Thyroid gland (tissue), 4 donors: ENCODE measurements around the gene GALR2.

ENCODE experiments used
- POLR2A ChIP-seq, 2 donors: fragments of 450-650 bp; IDR thresholded peaks; one replicate each; pipeline ENCODE4 v1.6.1; 2017; ENCODE audit warnings: antibody characterized with exemption in 2 of 2, mild to moderate bottlenecking in 2 of 2, moderate library complexity in 1 of 2
- TF ChIP-seq, protein P1 (sequence below), 6 experiments: fragments of 200-600 bp in 3 of 6; fragments of 450-650 bp in 3 of 6; sonication (generic) in 3 of 6; IDR thresholded peaks; one replicate each; pipeline ENCODE4 v1.5.1; 2016 to 2019; ENCODE audit warnings: antibody characterized with exemption in 6 of 6, mild to moderate bottlenecking in 2 of 6, inconsistent platforms in 1 of 6, moderate library complexity in 1 of 6

DNA sequence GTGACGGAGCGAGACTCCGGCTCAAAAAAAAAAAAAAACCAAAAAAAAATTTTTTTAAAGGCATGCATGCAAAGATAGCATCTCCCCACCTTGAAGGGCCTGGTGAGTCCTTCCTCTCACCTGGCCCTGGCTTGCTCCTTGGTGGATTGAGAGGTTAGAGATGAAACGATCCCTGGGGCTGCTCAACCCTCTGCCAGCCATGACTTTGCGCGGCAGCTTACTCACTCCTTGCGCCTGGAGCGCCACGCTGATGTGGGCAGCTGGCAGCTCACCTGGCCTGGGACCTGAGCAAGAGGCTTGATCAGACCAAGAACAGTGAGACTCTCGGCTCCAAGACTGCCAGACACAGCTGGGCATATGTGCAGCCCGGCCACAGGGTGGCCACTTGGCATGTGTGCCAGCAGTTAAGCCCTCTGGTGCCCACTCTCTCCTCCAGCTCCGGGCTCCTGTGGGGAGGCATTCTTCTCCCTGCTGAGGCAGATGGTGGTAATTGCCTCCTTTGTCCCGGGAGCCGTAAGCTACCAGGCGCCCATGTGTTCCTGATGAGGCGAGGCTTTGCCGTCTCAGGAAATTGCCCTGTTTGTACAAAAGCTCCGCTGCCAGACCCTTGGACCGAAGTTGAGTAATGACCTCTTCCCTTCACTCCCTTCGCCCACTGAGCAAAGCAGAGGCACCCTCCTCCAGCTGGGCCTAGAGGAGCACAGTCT is 42.4 kb upstream of the GALR2 start:
- TF ChIP-seq, protein P1, sequence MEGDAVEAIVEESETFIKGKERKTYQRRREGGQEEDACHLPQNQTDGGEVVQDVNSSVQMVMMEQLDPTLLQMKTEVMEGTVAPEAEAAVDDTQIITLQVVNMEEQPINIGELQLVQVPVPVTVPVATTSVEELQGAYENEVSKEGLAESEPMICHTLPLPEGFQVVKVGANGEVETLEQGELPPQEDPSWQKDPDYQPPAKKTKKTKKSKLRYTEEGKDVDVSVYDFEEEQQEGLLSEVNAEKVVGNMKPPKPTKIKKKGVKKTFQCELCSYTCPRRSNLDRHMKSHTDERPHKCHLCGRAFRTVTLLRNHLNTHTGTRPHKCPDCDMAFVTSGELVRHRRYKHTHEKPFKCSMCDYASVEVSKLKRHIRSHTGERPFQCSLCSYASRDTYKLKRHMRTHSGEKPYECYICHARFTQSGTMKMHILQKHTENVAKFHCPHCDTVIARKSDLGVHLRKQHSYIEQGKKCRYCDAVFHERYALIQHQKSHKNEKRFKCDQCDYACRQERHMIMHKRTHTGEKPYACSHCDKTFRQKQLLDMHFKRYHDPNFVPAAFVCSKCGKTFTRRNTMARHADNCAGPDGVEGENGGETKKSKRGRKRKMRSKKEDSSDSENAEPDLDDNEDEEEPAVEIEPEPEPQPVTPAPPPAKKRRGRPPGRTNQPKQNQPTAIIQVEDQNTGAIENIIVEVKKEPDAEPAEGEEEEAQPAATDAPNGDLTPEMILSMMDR (IDR thresholded peaks at IDR 0.05): no peak
- no peak for TF ChIP-seq POLR2A (IDR thresholded peaks at IDR 0.05)
